ENCODE results near the gene CLMP.

The CLMP gene

DNA sequence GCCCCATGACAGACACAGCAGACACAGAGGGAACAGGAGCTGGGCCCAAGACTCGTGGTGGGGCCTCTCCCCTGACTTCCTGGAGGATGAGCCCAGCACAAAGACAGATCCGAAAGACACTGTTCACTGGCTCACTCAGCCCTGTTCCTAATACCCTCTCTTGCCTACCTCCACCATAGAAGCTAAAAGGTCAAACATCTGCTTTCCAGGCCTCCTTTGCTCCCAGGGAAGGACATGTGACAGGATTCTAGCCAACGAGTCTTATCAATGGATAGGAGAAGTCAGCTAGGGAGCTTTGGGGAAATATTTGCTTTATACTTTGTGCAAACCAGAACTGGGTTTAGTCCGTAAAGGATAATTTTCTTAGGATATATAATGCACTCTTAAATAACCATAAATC, 8.4 kb upstream of the CLMP start:
- TF ChIP-seq POLR2AphosphoS5 (IDR thresholded peaks at IDR 0.05; ENCODE audit: low read depth, low read length) (no peak), FOXP2 (optimal IDR thresholded peaks at IDR 0.05; ENCODE audit: borderline replicate concordance, extremely low read depth, extremely low read length, insufficient read depth) (no peak), TAF1 (IDR thresholded peaks at IDR 0.05; ENCODE audit: borderline replicate concordance, insufficient read depth, low read length) (no peak), SIN3A (IDR thresholded peaks at IDR 0.05; ENCODE audit: borderline replicate concordance, insufficient read depth, low read length) (no peak)
- TF ChIP-seq, protein P1, sequence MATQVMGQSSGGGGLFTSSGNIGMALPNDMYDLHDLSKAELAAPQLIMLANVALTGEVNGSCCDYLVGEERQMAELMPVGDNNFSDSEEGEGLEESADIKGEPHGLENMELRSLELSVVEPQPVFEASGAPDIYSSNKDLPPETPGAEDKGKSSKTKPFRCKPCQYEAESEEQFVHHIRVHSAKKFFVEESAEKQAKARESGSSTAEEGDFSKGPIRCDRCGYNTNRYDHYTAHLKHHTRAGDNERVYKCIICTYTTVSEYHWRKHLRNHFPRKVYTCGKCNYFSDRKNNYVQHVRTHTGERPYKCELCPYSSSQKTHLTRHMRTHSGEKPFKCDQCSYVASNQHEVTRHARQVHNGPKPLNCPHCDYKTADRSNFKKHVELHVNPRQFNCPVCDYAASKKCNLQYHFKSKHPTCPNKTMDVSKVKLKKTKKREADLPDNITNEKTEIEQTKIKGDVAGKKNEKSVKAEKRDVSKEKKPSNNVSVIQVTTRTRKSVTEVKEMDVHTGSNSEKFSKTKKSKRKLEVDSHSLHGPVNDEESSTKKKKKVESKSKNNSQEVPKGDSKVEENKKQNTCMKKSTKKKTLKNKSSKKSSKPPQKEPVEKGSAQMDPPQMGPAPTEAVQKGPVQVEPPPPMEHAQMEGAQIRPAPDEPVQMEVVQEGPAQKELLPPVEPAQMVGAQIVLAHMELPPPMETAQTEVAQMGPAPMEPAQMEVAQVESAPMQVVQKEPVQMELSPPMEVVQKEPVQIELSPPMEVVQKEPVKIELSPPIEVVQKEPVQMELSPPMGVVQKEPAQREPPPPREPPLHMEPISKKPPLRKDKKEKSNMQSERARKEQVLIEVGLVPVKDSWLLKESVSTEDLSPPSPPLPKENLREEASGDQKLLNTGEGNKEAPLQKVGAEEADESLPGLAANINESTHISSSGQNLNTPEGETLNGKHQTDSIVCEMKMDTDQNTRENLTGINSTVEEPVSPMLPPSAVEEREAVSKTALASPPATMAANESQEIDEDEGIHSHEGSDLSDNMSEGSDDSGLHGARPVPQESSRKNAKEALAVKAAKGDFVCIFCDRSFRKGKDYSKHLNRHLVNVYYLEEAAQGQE (IDR thresholded peaks at IDR 0.05; ENCODE audit: insufficient read depth in 1 of 2, low read depth in 2 of 2, low read length in 2 of 2): no peak

DNA sequence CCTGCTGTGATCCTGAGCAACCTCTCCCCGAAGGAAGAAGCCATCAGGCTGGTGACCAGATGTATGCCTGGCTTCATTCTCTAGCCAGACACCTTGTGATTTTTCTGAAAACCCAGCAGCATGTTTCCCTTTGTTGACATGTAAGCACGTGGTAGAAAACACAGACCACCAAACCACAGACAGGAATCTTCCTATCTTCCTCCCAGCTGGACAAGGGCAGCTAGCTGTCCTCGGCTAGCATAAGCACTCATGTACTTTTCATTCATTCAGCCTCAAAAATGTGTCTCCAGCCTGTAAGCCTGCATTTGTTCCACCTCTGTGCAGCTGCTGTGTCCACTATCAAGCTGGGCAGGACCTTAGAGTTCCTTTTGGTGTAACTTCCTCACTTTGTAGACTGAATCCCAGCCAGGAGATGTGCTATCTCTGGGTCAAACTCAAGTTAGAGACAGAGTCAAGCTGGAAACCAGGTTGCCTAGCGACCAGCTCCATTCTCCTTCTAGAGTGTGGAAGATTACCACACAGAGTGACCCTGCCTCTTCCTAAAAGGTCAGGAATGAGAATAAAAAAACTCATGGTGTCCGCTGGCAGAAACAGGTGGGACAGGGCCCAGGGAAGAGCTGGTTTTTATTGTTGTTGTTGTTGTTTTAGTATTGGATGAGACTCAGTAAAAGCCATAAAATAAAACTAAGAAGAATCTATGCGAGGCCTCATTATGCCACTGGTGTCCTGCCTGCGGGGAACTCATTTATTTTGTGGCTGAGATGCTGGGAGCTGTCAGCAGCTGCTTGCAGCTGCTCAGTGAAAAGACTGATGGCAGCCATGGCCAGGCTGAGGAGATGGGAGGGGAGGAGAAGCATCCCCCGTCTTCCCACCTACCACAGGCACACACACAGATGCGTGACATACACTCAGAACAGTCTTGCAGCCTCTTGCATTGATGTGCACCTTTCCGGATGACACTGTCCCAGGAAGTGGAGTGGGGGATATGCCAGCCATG, 7.4 kb upstream of the CLMP start:
- TF ChIP-seq POLR2AphosphoS5 (IDR thresholded peaks at IDR 0.05; ENCODE audit: low read depth, low read length) (no peak), FOXP2 (optimal IDR thresholded peaks at IDR 0.05; ENCODE audit: borderline replicate concordance, extremely low read depth, extremely low read length, insufficient read depth) (no peak), TAF1 (IDR thresholded peaks at IDR 0.05; ENCODE audit: borderline replicate concordance, insufficient read depth, low read length) (no peak), SIN3A (IDR thresholded peaks at IDR 0.05; ENCODE audit: borderline replicate concordance, insufficient read depth, low read length) (no peak)
- TF ChIP-seq, protein P1 (IDR thresholded peaks at IDR 0.05; ENCODE audit: insufficient read depth in 1 of 2, low read depth in 2 of 2, low read length in 2 of 2): no peak

DNA sequence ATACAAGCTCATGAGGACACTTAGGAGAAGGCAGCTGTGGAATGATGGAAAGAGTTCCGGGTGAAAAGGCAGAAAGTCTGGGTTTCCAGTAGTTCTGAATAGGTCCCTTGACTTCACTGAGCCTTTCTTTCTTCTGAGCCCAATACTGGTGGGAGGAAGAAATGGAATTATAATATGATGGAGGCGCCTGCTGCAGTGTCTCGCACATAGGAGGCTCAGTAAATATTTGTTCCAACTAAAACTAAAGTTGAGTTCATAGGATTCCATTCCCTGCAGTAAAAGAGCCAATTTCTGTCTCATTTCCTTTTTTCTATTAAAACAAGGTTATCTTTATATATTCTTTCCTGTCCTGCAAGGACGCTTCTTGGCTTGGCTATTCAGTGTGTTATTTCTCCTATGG, 5.2 kb upstream of the CLMP start:
- TF ChIP-seq SIN3A (IDR thresholded peaks at IDR 0.05; ENCODE audit: borderline replicate concordance, insufficient read depth, low read length): no peak
- TF ChIP-seq TAF1 (IDR thresholded peaks at IDR 0.05; ENCODE audit: borderline replicate concordance, insufficient read depth, low read length): no peak
- no peak for TF ChIP-seq POLR2AphosphoS5 (IDR thresholded peaks at IDR 0.05; ENCODE audit: low read depth, low read length)

DNA sequence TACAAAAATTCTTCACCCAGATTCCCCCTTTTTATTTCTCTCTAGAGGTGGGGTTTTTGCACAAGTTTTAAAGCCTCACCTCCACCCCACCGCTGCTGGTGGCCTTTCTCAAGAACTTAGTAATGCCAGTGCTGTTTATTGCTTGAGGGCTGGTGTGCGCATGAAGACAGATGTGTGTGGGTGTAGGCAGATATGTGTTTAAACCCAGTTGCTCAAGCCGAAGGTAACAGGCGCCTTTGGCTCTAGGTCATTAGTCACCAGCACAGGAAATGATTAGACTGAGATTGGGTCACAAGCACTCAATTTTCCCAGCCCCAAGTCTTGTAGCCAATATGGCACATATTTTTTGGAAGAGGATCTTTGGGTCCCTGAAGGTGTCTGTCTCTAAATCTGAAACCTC, 2.7 kb upstream of the CLMP start:
- TF ChIP-seq SIN3A (IDR thresholded peaks at IDR 0.05; ENCODE audit: borderline replicate concordance, insufficient read depth, low read length): no peak
- TF ChIP-seq, protein P1 (IDR thresholded peaks at IDR 0.05; ENCODE audit: insufficient read depth in 1 of 2, low read depth in 2 of 2, low read length in 2 of 2): no peak
- TF ChIP-seq FOXP2 (optimal IDR thresholded peaks at IDR 0.05; ENCODE audit: borderline replicate concordance, extremely low read depth, extremely low read length, insufficient read depth): no peak
- no peak for TF ChIP-seq TAF1 (IDR thresholded peaks at IDR 0.05; ENCODE audit: borderline replicate concordance, insufficient read depth, low read length)
- no peak for TF ChIP-seq POLR2AphosphoS5 (IDR thresholded peaks at IDR 0.05; ENCODE audit: low read depth, low read length)

DNA sequence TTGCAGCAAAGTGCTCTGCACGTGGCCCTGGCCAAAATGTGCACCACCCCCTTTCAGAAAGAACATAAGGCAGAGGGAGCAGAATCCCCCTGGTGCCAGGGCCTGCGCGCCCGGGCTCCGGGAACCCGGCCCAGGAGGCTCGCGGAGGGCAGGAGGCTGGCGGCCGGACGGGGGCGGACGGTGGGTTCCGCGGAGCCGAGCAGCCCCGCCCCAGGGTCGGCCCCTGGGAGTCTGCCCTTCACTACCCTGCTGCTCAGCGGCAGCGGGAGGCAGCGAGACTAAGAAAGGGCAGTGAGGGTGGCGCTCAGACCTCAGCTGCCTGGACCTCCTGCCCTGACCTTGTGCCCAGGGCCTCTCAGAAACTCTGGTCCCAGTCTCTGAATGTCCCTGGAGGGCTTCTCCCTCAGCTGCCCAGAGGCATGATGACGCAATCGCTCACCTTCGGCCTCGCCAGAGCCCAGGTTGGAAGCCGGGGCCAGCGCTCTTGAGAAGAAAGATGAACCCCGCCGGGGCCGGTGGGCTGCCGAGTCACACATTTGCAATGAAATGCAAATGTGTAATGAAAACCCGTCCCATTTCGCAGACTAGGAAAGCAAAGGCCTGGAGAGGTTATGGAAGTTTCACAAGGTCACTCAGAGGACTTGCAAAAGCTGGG, 1.1 kb upstream of the CLMP start:
- no peak for TF ChIP-seq FOXP2 (optimal IDR thresholded peaks at IDR 0.05; ENCODE audit: borderline replicate concordance, extremely low read depth, extremely low read length, insufficient read depth)
- TF ChIP-seq TAF1 (IDR thresholded peaks at IDR 0.05; ENCODE audit: borderline replicate concordance, insufficient read depth, low read length): no peak
- TF ChIP-seq SIN3A (IDR thresholded peaks at IDR 0.05; ENCODE audit: borderline replicate concordance, insufficient read depth, low read length): no peak
- TF ChIP-seq, protein P1 (IDR thresholded peaks at IDR 0.05; ENCODE audit: insufficient read depth in 1 of 2, low read depth in 2 of 2, low read length in 2 of 2): no peak
- no peak for TF ChIP-seq POLR2AphosphoS5 (IDR thresholded peaks at IDR 0.05; ENCODE audit: low read depth, low read length)

All from PFSK-1 (cell line).